ENCODE measurements around the gene KRTDAP. TPM values are rescaled to one million over a fixed set of nuclear protein-coding genes. Genes with fewer than 3 reads are reported as not detected.
A peak's percentile ranks its signal among the peaks of the same experiment; 100 is the strongest.

Gene KRTDAP
- total RNA-seq: not detected

- H3K4me3 ChIP-seq: no peak within 1 kb of the TSS
- no peaks in the 10 kb centered on the region for H3K9me3 ChIP-seq
- intact Hi-C loops (cut with DNase I; ENCODE audit: low total_unique reads): no loop called here
- H3K27ac ChIP-seq: no peak within 1 kb of the TSS
- no peaks in the 10 kb centered on the region for H3K36me3 ChIP-seq
- no peak for DNase-seq (ENCODE audit: low spot score in 2 of 2)
- no peaks in the 10 kb centered on the region for H3K4me1 ChIP-seq
- no peak for TF ChIP-seq POLR2A (IDR thresholded peaks at IDR 0.05)
- TF ChIP-seq, protein P1, sequence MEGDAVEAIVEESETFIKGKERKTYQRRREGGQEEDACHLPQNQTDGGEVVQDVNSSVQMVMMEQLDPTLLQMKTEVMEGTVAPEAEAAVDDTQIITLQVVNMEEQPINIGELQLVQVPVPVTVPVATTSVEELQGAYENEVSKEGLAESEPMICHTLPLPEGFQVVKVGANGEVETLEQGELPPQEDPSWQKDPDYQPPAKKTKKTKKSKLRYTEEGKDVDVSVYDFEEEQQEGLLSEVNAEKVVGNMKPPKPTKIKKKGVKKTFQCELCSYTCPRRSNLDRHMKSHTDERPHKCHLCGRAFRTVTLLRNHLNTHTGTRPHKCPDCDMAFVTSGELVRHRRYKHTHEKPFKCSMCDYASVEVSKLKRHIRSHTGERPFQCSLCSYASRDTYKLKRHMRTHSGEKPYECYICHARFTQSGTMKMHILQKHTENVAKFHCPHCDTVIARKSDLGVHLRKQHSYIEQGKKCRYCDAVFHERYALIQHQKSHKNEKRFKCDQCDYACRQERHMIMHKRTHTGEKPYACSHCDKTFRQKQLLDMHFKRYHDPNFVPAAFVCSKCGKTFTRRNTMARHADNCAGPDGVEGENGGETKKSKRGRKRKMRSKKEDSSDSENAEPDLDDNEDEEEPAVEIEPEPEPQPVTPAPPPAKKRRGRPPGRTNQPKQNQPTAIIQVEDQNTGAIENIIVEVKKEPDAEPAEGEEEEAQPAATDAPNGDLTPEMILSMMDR (IDR thresholded peaks at IDR 0.05): no peak
- H3K27me3 ChIP-seq: no peaks in the 10 kb centered on the region
Measured at GRCh38 chr19:35490364-35490763, at the start of gene KRTDAP. Gene KRTDAP (minus strand): TSS chr19:35490464. CDS start chr19:35490442, 22 bp downstream.

- Histone ChIP-seq H3K9me3 (no peaks in the 10 kb centered on the region), H3K27ac (no peak overlapping the region), H3K4me3 (no peak overlapping the region), H3K36me3 (no peaks in the 10 kb centered on the region), H3K4me1 (peaks cover 0 to 3% of the 10 kb centered on the region in 2 donors), H3K27me3 (no peaks in the 10 kb centered on the region)
- intact Hi-C loops (cut with DNase I; ENCODE audit: low total_unique reads): loop anchor here (5.0 kb wide), 1 partner anchor 488 kb away; no protein-coding TSS in a partner anchor
- TF ChIP-seq, protein P1 (IDR thresholded peaks at IDR 0.05): no peak
- no peak for DNase-seq (ENCODE audit: low spot score in 2 of 2)
Measured at GRCh38 chr19:35539850-35540249, 49.6 kb upstream of the KRTDAP start.

DNA sequence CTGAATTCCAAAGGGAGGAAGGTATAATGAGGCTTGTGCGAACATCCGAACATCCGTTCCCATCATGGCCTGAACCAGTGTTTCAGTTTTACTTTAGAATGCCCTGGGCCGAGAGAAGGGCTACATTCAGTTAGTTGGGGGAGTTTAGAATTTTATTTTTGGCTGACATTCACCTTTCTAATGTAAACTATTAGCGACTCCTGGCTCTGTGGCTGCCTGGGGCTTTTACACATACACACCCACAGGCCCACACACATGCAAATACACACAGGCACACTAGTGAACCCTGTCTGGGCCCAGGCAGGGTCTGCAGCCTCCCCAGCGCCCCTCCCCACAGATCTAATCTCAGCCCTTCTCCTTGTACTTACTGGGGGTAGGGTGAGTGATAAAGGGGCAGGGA is 49.0 kb upstream of the KRTDAP start:
- DNase-seq (ENCODE audit: low spot score in 2 of 2): no peak
- intact Hi-C loops (cut with DNase I; ENCODE audit: low total_unique reads): no loop called here

GRCh38 chr19:35534803-35535480 is 44.7 kb upstream of the KRTDAP start:
- peaks cover 0 to 21% of the 10 kb centered on the region in 2 donors for H3K27me3 ChIP-seq
- TF ChIP-seq, protein P1 (IDR thresholded peaks at IDR 0.05): no peak
- TF ChIP-seq POLR2A (IDR thresholded peaks at IDR 0.05) (no peak), POLR2AphosphoS5 (IDR thresholded peaks at IDR 0.05) (no peak)
- H3K36me3 ChIP-seq: no peaks in the 10 kb centered on the region
- no peaks in the 10 kb centered on the region for H3K9me3 ChIP-seq
- H3K4me1 ChIP-seq: no peaks in the 10 kb centered on the region
- intact Hi-C loops (cut with DNase I; ENCODE audit: low total_unique reads): no loop called here
- no peak overlapping the region for H3K4me3 ChIP-seq
- DNase-seq (ENCODE audit: low spot score in 2 of 2): no peak
- no peak overlapping the region for H3K27ac ChIP-seq

More for the DNA sequence above, 49.0 kb upstream of the KRTDAP start:
- Histone ChIP-seq H3K27me3 (peaks cover 0 to 3% of the 10 kb centered on the region in 2 donors), H3K9me3 (no peaks in the 10 kb centered on the region), H3K4me3 (no peak overlapping the region), H3K4me1 (peaks cover 0 to under 1% of the 10 kb centered on the region in 2 donors), H3K36me3 (no peaks in the 10 kb centered on the region), H3K27ac (no peak overlapping the region)
- TF ChIP-seq, protein P1 (IDR thresholded peaks at IDR 0.05): no peak
- TF ChIP-seq POLR2AphosphoS5 (IDR thresholded peaks at IDR 0.05): no peak
- no peak for TF ChIP-seq POLR2A (IDR thresholded peaks at IDR 0.05)

- H3K27me3 ChIP-seq: peaks cover 0 to 28% of the 10 kb centered on the region in 2 donors
- no peak for DNase-seq (ENCODE audit: low spot score in 2 of 2)
- H3K27ac ChIP-seq: no peak overlapping the region
- H3K4me1 ChIP-seq: no peaks in the 10 kb centered on the region
- H3K36me3 ChIP-seq: no peaks in the 10 kb centered on the region
- H3K9me3 ChIP-seq: no peaks in the 10 kb centered on the region
- TF ChIP-seq POLR2A (IDR thresholded peaks at IDR 0.05): no peak
- no peak for TF ChIP-seq POLR2AphosphoS5 (IDR thresholded peaks at IDR 0.05)
- TF ChIP-seq, protein P1 (IDR thresholded peaks at IDR 0.05): no peak
- H3K4me3 ChIP-seq: peak overlapping the region in 1 of 3 donors; percentile 44
- intact Hi-C loops (cut with DNase I; ENCODE audit: low total_unique reads): no loop called here
Measured at GRCh38 chr19:35533822-35534392, 43.6 kb upstream of the KRTDAP start.

Data from breast epithelium (tissue), 4 donors.